ENCODE results near the gene CREM.

Gene CREM

DNA sequence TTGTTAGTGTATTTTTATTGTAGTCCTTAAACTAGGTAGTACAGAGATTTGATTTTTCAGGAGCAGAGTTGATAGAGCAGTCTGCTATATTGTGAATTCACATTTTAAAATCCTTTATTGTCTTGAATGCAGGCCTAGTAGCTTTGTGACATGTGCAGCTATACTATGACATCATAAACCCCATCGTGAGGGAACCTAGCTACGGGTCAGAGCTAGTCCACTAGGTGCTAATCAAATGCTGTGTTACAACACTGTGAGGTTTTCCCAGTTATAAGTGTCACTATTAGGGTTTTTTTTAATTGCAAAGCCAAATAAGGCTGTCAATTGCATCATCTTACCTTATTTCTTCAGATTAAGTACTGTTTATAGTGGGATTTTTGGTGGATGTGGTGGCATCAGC, 40.7 kb downstream of the CREM start:
- no peak for DNase-seq (ENCODE audit: low read depth)
- TF ChIP-seq, protein P1, sequence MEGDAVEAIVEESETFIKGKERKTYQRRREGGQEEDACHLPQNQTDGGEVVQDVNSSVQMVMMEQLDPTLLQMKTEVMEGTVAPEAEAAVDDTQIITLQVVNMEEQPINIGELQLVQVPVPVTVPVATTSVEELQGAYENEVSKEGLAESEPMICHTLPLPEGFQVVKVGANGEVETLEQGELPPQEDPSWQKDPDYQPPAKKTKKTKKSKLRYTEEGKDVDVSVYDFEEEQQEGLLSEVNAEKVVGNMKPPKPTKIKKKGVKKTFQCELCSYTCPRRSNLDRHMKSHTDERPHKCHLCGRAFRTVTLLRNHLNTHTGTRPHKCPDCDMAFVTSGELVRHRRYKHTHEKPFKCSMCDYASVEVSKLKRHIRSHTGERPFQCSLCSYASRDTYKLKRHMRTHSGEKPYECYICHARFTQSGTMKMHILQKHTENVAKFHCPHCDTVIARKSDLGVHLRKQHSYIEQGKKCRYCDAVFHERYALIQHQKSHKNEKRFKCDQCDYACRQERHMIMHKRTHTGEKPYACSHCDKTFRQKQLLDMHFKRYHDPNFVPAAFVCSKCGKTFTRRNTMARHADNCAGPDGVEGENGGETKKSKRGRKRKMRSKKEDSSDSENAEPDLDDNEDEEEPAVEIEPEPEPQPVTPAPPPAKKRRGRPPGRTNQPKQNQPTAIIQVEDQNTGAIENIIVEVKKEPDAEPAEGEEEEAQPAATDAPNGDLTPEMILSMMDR (IDR thresholded peaks at IDR 0.05; ENCODE audit: control insufficient read depth, insufficient read depth, low read depth, low read length, missing control alignments) = no peak
- H3K4me3 ChIP-seq (ENCODE audit: control insufficient read depth, low read depth, low read length) = no peak overlapping the region

DNA sequence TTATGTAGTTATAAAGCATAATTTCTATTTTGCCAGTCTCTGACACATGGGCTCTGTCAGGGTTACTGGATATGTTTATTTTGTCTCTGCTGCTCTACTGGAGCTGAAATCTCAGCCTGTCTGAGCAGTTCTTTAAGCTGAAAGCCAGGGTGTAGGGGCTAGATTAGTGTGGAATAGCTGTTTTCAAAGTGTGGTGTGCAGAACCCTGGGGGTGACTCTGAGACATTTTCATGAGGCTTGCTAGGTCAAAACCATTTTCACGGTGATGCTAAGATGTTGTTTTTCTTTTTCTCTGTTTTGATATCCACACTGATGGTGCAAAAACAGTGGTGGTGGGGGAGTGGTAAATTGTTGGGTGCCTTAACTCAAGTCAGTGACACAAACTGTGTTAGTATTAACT, 45.5 kb downstream of the CREM start:
- DNase-seq (ENCODE audit: low read depth) = no peak
- H3K4me3 ChIP-seq (ENCODE audit: control insufficient read depth, low read depth, low read length) = no peak overlapping the region
- TF ChIP-seq, protein P1 (IDR thresholded peaks at IDR 0.05; ENCODE audit: control insufficient read depth, insufficient read depth, low read depth, low read length, missing control alignments) = no peak

DNA sequence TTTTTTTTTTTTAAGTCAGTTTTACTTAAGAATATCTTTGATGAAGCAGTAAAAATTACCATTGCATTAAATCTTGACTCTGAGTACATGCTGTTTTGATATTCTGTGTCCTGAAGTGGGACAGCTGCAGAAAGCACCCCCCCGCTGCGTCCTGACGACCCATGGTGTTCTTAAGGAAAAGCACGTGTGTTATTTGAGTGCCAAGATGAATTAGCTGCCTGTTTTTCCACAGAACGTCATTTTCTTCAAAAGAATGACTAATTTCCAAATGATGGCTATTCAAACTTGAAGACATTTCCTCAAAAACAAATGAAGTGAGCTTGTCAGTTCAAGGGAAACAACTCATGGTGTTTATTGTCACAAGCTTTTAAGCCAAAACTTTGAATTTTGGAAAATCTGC, 45.9 kb downstream of the CREM start:
- H3K4me3 ChIP-seq (ENCODE audit: control insufficient read depth, low read depth, low read length) = no peak overlapping the region
- TF ChIP-seq, protein P1 (IDR thresholded peaks at IDR 0.05; ENCODE audit: control insufficient read depth, insufficient read depth, low read depth, low read length, missing control alignments) = no peak
- no peak for DNase-seq (ENCODE audit: low read depth)

DNA sequence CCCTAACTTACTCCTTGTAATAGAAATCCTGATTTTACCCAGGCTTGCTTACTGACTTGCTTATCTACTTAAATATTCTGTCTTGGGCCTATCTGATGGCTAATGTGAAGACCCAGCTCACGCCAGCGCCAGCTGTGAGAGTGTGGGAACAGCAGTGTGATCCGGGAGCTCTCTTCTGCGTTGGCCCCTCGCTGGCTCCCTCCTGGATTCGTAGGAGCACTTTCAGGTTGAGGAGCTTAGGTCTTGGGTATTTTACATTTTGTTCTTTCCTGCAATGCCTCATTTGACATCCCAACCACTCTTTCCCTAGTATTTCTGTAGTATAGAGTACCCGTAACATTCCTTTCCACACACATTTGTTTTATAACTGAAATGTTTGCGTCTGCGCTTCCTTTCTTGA, 51.7 kb downstream of the CREM start:
- H3K4me3 ChIP-seq (ENCODE audit: control insufficient read depth, low read depth, low read length) = no peak overlapping the region
- TF ChIP-seq, protein P1 (IDR thresholded peaks at IDR 0.05; ENCODE audit: control insufficient read depth, insufficient read depth, low read depth, low read length, missing control alignments) = no peak
- DNase-seq (ENCODE audit: low read depth) = no peak

DNA sequence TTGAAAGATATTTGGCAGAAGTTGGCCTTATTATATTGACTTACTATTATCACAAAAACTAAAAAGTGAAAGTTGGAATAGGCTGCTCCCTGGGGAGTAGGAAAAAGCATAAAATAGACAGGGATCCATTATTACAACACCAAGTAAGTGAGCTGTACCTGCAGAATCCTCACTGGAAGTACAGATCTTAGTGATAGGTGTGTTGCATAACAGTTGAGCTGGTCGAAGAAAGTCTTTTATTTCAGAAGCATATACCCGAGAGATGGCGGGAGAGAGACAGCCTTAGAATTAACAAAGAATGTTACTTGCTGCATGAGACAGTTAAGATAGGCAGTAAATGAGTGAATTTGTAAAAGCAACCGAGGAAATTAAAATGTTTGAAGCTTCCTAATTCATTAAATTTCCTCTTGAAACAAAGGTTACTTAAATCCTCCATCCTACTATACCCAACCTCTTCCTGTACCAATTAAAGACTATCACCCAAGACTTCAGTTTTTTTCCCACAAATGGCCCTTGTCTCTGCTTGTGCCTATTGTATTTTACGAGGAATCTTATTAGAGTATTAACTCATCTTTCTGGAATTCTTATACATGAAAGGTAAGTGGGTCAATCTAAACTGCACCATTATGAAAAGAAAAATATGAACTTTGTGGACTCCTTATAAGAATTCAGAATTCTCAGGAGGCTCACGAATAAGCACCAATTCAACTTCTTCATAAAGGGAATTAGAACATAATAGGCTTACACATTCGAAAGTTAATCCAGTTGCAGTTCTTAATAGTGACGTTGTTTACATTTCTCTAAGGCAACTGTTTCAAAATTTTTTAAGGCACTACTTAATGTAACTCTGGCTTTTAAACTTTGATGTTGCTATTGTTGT, 56.2 kb downstream of the CREM start:
- DNase-seq (ENCODE audit: low read depth) = no peak
- H3K4me3 ChIP-seq (ENCODE audit: control insufficient read depth, low read depth, low read length) = no peak overlapping the region
- TF ChIP-seq, protein P1 (IDR thresholded peaks at IDR 0.05; ENCODE audit: control insufficient read depth, insufficient read depth, low read depth, low read length, missing control alignments) = no peak

DNA sequence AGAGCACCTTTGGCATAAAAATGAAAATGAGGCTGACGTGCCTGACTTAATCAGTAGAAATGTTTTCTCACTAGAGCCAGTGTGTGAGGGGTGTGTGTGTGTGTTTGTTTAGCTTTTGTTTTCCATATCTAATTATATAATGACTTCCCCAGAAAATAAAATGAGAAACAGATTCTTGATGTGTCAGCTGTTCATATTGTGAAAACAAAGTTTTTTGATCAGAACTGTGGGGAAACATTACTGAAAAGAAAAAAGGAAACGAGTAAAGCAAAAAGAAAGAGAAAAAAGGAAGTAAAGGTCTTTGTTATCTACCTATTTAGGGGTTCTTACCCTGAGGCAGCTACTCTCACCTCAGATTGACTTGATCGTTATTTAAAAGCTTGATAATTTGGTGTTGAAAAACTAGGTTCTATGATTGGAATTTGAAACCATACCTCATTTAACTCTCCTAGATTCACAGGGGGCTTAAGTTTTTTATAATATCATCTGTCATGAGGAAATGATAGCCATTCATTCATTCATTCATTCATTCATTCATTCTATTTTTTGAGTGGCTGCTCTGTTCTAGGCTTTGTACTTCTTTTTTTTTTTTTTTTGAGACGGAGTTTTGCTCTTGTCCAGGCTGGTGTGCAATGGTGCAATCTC, 58.0 kb downstream of the CREM start:
- TF ChIP-seq, protein P1 (IDR thresholded peaks at IDR 0.05; ENCODE audit: control insufficient read depth, insufficient read depth, low read depth, low read length, missing control alignments) = no peak
- no peak for DNase-seq (ENCODE audit: low read depth)
- no peak overlapping the region for H3K4me3 ChIP-seq (ENCODE audit: control insufficient read depth, low read depth, low read length)

All from AG09309 (cell line).